NCI-H82 treated with DMSO at 0.1 percent for 48 hours (cell line): ENCODE data around the gene IRX5.
A peak's percentile ranks its signal among the peaks of the same experiment; 100 is the strongest.

Experiments
- DNase-seq: peaks from one replicate; lab custom pipeline; 2025; ENCODE audit not compliant: unreplicated experiment; lab: John Stamatoyannopoulos, UW

IRX5 gene

DNA sequence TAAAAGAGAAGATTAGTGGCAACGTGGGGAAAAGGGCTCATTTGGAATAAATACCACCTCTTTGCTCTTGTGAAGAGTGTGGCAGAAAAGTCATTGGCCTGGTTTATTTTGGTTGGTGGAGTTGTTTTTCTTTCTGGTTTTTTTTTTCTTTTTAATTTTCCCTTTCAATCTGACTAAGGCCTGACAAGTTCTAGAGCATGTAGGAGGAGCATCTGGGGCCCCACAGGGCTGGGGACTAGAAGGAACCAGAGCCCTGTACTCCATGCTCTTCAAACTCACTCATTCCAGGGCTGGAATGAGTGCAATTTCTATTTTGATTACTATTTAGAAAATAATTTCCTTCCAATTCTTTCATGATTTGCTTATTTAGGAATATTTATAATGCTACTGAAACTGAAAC, 13.3 kb downstream of the IRX5 start:
- no peak for DNase-seq

DNA sequence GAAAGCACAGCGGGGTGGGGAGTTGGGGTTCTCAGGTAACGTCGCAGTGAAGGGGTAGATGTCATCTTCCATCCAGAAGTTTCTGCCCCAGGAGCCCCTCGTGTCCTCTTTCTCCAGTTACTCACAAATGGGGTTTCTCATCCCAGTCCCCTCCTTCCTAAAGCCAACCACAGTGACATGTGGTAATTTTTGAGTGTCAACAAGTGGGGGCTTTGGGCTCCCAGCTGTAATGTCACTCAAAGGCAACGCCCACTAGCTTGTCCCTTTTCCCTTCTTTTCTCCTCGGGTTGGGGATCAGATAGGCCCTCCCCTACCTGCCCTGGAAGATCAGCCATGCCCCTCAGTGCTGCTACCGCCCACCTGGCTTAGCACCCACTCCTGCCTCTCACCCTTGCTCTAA, 14.4 kb downstream of the IRX5 start:
- no peak for DNase-seq

DNA sequence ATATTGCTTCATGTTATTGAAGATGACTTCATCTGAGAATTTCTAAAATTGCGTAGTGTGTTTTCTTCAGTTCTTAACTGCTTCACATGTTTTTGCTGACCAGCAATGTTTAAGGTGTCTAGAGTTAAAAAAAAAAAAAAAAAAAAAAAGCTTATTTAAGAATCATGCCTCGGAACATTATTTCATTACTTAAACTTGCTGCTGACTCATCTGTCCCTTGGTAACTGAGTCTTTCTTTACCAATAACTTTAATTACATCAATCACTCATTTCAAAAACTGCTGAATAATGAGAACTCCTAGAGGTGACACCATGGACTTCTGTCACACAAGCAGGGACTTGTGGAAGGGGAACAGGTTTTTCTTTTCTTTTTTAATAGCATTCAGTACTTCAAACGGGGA, 16.2 kb downstream of the IRX5 start:
- no peak for DNase-seq

DNA sequence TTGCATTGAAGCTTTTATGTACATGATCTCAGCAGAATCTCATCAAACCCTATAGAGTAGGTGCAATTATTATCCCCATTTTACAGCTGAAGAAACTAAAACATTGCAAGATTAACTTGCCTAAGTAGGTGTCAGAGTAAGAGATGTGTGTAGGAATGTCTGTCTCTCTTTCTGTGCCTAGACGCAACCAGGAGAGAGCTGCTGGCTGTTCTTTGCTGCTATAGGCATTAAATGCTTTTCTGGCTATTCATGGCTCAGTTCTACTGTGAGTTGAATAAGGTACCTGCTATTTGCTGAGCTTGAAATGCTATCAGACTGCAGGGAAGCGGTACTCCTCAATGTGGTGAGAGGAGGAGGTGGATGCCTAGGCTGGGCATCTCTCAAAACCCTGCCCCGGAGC, 17.0 kb downstream of the IRX5 start:
- no peak for DNase-seq

DNA sequence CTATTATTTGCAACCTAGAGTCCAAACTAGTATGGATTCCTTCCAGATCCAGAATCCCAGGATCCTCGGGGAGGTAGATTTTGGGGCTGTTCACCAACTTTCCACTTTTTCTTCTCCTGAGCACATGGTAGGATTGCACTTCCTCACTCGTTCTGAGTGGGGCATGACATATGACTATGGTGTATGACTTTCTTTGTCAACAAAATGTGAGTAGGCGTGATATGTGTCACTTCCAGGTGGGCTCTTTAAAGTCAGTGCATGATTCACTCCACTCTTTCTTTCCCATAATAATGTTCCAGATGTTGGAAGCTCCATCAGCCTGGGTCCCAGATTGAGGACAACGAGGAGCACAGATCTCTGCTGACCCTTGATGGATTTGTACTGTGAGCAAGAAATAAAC, 21.5 kb downstream of the IRX5 start:
- DNase-seq, result no peak

DNA sequence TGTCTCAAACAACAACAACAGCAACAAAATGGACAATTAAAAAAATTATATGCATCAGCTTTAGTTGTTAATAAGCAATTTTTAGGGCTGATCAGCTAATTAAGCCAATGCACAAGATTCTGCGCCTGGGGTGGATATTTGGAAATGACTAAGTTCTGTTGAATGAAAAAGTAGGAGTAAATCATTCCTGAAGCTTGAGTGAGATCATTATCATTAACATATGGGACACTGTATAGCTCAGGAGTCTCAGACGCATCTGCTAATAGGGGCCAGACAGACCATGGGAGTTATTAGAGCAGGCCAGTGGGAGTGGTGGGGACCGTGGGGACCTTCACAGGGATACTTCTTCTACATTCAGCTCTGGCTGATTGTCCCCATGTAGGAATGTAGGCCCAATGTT, 22.8 kb downstream of the IRX5 start:
- DNase-seq, result no peak

DNA sequence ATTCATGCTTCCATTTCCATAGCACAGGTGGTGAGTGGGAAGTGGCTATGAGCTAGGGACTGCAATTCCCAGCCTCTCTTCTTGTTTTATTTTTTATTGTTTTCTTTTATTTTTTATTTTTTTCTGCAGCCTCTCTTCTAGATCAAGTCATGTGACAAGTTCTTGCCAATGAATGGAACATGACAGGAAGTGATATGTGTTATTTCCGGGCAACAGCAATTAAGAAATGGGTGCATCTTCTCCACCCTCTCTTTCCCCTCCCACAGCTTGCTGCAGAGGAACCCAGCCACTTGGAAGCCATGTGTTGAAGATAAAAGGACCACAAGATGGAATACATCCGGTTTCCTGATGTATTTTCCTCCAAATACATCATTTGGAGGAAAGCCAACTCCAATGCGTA, 23.6 kb downstream of the IRX5 start:
- no peak for DNase-seq

DNA sequence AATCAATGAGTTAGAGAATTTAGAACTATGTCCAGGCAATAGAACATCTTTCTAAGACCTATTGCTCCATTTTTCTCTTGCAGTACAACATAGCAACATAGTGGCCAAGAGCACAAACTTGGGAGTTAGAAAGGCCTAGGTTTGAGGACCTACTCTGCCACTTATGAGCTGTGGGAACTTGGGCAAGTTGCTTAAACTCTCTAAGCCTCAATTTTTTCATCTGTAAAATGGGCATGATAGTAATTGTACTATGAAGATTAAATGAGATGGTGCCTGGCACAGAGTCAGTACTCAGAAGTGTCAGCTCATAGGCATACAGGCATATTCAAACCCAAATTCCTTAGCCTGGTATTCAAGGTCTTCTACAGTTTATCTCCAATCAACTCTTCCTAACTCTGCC, 25.1 kb downstream of the IRX5 start:
- DNase-seq, result no peak

DNA sequence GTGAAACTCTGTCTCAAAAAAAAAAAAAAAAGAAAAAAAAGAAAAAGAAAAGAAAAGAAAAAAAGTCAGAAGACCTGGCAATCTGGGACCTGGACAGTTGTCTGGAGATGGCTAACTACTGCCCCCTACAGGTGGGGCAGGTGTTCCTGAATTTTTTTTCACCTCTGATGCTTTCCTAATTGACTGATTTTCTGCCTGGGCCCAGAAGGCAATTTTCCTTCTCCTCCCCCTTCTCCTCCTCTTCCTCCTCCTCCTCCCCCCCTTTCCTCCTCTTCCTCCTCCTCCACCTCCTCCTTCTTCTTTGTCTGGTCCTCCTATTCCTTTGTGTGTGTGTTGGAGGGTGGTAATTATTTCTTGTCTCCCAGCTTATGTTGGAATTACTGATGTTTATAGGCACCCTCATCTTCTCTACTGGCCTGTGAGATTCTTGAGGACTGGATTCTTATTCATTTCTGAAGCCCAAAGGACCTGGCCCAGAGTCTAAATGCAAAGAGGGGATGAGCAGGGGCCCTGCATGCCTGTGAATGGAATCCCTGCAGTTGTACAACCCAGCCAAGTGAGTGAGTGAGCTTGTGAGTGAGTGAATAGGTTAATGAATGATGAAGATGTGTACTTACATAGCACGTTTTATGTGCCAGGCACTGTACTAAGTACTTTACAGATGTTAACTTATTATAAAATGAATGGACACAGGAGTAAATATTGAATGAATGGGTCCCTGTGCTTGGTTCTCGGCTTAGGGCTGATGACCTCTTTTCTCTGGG, 26.9 kb downstream of the IRX5 start:
- no peak for DNase-seq

DNA sequence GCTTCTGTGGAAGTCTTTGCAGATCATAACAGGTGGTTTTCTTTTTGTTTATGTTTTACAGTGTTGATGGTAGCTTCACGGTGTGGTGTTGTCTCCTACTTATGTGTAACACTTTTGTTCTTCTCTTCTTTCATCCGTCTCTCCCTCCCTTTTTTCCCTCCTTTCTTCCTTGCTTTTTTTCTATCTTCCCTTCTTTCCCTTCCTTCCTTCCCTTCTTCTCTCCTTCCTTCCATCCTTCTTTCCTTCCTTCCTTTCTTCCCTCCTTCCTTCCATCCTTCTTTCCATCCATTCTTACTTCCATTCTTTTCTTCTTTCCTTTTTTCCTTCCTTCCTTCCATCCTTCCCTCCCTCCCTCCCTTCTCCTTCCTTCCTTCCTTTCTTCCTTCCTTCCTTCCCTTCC, 31.4 kb downstream of the IRX5 start:
- DNase-seq, result no peak

DNA sequence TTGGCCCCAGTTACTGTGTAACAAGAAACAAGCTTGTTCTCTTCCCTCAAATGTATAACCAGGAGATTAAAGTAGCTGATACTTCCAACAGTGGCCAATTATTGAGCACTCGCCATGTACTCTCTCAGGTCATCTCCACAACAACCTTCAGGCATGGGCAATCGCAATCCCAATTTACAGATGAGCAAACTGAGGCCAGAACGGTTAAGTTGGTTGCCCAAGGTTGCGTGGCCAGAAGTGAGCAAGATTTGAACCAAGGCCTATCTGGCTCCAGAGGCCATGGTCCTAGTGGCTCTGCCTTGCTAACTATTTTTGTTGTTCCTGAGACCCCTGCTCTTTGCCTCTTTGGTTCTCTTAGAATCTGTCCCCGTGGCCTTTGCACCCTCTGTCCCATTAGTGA, 33.6 kb downstream of the IRX5 start:
- no peak for DNase-seq

DNA sequence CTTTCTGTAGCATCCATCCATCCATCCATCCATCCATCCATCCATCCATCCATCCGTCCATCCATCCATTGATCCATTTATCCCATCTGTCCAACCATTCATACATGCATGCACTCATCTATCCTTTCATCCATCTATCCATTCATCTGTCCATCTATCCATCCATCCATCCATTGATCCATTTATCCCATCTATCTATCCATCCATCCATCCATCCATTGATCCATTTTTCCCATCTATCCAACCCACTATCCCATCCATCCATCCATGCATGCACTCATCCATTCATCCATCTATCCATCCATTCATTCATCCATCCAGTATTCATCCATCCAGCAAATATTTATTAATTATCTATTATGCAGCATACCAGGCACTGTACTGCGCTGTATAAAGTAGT, 34.8 kb downstream of the IRX5 start:
- no peak for DNase-seq

DNA sequence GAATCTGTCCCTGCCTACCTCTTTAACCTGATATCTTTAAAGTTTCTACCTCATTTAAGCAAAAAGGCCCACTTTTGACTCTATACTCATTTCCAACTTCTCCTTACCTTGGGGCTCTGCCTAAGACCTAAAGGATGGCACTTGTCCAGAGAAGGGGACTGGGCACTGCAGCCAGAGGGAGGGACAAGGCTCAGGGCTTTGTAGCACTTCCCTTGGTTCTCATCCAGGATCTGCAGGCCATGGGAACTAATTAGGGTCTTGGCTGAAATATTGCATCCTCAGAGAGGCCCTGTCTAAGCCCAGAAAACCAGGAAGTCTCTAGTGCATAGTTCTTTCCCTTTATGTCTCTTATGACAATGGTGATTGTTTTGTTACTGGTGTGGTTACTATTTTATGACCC, 37.3 kb downstream of the IRX5 start:
- no peak for DNase-seq

DNA sequence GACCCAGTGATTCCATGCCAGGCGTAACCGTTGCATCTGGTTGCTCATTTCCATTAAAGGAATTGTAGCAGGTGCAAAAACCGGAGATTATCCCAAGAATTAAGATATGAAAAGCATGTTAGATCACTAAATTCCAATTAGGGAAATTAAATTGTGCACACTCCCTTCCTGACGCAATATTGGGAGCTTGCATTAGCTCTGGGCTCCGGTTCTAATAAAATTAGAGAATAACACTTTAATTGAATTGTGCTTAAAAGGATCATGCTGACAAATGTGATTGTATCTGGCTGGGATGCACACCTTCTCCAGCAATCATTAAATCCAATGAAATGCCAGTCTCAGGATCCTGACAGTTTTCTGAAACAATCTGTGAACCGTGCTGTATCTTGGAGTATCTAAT, 38.1 kb downstream of the IRX5 start:
- DNase-seq, result peak; percentile 94

DNA sequence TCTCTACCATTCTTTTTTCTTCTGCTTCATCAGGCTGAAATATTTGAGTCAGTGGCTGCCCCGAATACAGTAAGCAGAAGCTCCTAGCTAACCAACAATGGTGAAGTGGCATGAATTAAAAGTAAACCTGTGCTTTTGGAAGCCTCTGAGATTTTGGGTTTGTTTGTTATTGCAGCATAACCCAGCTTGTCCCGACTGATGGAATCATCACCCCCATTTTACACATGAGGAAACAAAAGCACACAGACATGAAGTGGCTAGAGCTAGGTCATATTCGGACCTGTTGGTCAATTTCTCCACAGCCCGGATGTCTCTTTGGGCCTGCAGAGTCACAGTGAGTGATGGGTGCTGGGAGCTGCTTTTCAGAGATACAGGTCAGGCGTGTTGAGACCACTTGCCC, 39.4 kb downstream of the IRX5 start:
- DNase-seq, result no peak

DNA sequence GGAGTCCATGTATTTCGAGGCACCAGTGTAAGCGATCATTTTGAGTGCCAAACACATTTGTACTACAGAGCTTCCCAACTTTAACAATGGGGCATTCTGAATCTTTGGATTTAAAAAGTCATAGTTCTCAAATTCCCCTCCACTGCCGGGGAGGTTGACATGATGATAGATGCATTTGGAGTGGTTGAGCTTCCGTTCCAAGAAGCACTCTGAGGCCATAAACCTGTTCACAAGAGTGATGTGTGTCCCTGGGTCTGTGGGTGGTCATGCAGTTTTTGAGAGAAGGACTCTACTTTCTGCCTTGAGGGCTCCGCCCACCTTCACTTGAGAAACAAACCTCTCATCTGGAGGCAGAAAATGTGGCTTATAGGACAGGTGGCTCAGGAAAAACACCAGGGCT, 43.7 kb downstream of the IRX5 start:
- DNase-seq, result no peak

DNA sequence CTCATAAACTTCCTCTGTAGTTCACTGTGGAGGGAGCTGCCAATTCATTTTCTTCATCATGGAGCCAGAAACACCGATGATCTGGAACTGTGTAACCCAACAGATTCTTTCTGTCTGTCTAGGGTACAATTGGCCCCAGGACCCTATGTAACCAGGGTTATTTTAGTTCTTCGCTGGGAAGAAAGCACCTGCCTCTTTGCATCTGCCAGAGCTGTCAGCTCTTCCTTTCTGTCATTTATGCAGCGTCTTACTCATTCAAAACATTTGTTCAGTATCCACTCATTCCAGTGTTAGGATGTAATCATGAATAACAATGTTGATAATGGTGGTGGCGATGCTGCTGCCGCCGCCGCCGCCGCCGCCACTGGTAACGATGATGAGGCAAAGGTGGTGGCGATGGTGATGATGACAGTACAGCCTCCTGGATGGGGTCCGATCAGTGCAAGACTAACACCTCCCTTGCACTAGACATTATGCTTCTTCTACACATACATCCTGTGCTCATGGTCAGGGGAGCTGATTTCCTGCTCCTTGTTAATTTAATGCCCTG, 46.1 kb downstream of the IRX5 start:
- no peak for DNase-seq

DNA sequence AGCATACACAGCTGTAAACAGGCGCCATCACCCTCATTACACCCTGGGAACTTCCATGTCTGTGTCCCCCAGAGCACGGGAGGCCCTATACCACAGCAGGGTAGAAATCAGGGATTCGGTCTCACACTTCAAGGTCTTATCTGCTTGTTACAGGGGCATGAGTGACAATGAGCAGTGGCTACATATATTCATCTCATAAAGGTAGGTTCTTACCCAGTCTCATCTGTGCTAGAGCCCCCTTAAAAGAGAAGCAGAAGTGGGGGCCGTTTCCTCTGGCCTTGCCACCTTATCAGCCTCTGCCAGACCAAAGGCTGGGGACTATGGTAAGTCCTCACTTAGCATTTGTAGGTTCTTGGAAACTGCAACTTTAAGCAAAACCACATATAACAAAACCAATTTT, 46.5 kb downstream of the IRX5 start:
- DNase-seq, result no peak

DNA sequence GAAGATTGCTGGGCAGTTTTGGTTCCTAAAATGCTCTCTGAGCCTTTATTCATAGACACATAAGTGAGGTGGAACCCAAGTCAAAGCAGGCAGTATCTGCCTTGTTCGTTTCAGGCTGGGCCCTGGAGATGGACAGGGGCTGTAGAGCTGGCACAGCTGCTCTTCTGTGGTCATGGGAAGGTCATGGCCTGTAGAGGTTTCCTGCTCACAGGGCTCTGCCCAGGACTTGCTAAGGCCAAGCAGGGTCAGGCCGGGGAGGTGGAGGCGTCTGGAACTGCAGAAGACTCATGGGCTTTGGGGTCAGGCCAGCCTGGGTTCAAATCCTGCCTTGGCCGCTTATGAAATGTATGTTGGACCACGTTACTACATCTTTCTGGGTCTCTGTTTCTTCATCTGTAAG, 50.2 kb downstream of the IRX5 start:
- DNase-seq, result no peak
